ENCODE measurements around the gene C5orf46.
"Not testable (repeated sequence)": the region's sequence is repeated elsewhere in the genome, so short reads cannot be mapped to it uniquely, and the experiment has no call there.

The C5orf46 gene

GRCh38 chr5:147893820-147894219 is 12.5 kb downstream of the C5orf46 start:
- no peak for DNase-seq (ENCODE audit: low spot score)

GRCh38 chr5:147892696-147893296 is 13.5 kb downstream of the C5orf46 start:
- DNase-seq (ENCODE audit: low spot score), result peak; percentile 35

- DNase-seq (ENCODE audit: low spot score), result no peak
Measured at GRCh38 chr5:147887930-147888329, 18.4 kb downstream of the C5orf46 start.

- DNase-seq (ENCODE audit: low spot score), result peak; percentile 11
Measured at GRCh38 chr5:147887026-147887627, 19.2 kb downstream of the C5orf46 start.

GRCh38 chr5:147882586-147883313 is 23.6 kb downstream of the C5orf46 start:
- no peak for DNase-seq (ENCODE audit: low spot score)

- DNase-seq (ENCODE audit: low spot score), result no peak
Measured at GRCh38 chr5:147880487-147880886, 25.9 kb downstream of the C5orf46 start.

GRCh38 chr5:147879784-147880183 is 26.6 kb downstream of the C5orf46 start:
- no peak for DNase-seq (ENCODE audit: low spot score)

- DNase-seq (ENCODE audit: low spot score), result no peak
Measured at GRCh38 chr5:147878066-147878759, 28.1 kb downstream of the C5orf46 start, which contains the start of gene SCGB3A2. SCGB3A2 (plus strand) TSS chr5:147878711; CDS start chr5:147878804, 93 bp downstream.

- no peak for DNase-seq (ENCODE audit: low spot score)
Measured at GRCh38 chr5:147876626-147877025, 29.7 kb downstream of the C5orf46 start.

GRCh38 chr5:147876141-147876540 is 30.2 kb downstream of the C5orf46 start:
- no peak for DNase-seq (ENCODE audit: low spot score)

GRCh38 chr5:147874910-147875367 is 31.4 kb downstream of the C5orf46 start:
- DNase-seq (ENCODE audit: low spot score), result peak; percentile 37

GRCh38 chr5:147874118-147874875 is 32.0 kb downstream of the C5orf46 start:
- DNase-seq (ENCODE audit: low spot score), result not testable (repeated sequence)

- not testable (repeated sequence) for DNase-seq (ENCODE audit: low spot score)
Measured at GRCh38 chr5:147872744-147873435, 33.4 kb downstream of the C5orf46 start.

GRCh38 chr5:147871980-147872549 is 34.3 kb downstream of the C5orf46 start:
- DNase-seq (ENCODE audit: low spot score), result not testable (repeated sequence)

GRCh38 chr5:147869892-147870291 is 36.4 kb downstream of the C5orf46 start:
- not testable (repeated sequence) for DNase-seq (ENCODE audit: low spot score)

GRCh38 chr5:147869112-147869511 is 37.2 kb downstream of the C5orf46 start:
- DNase-seq (ENCODE audit: low spot score), result peak; percentile 29

GRCh38 chr5:147863454-147864158 is 42.7 kb downstream of the C5orf46 start:
- no peak for DNase-seq (ENCODE audit: low spot score)

GRCh38 chr5:147860641-147861025 is 45.7 kb downstream of the C5orf46 start:
- DNase-seq (ENCODE audit: low spot score), result no peak

- DNase-seq (ENCODE audit: low spot score), result no peak
Measured at GRCh38 chr5:147859962-147860640, 46.2 kb downstream of the C5orf46 start.

Measured in iPS-NIHi11 (cell line).